ENCODE data around the gene NKAIN1.

- no peak for TF ChIP-seq SIN3A (IDR thresholded peaks at IDR 0.05; ENCODE audit: borderline replicate concordance, insufficient read depth, low read depth, low read length)
- TF ChIP-seq CTCF (IDR thresholded peaks at IDR 0.05): no peak
- TF ChIP-seq TCF7L2 (IDR thresholded peaks at IDR 0.05; ENCODE audit: low read depth, low read length): no peak
Observed at GRCh38 chr1:31191281-31191680, 48.4 kb downstream of the NKAIN1 start.
